ENCODE data around the gene TNFRSF4. TPM values are rescaled to one million over a fixed set of nuclear protein-coding genes. Genes with fewer than 3 reads are reported as not detected.

TNFRSF4 gene
- total and polyA plus RNA-seq, 2 donors (not counting 1 experiment from before 2014, with no cell fraction given), result 0.05 to 0.17 TPM

- no peaks in the 10 kb centered on the region for H3K27me3 ChIP-seq (ENCODE audit: control insufficient read depth, insufficient read depth, low read length)
- H3K79me2 ChIP-seq (ENCODE audit: control insufficient read depth, insufficient read depth, low read length), result no peaks in the 10 kb centered on the region
- H3K4me1 ChIP-seq (ENCODE audit: control insufficient read depth, extremely low read depth, insufficient read depth, low read length), result no peaks in the 10 kb centered on the region
- peak; percentile 11 to 44 for DNase-seq (ENCODE audit: low read depth in 2 of 2)
- no peaks in the 10 kb centered on the region for H3K9me3 ChIP-seq (ENCODE audit: control insufficient read depth, insufficient read depth, low read depth, low read length)
- no peak overlapping the region for H2AFZ ChIP-seq (ENCODE audit: low read length)
- H3K36me3 ChIP-seq (ENCODE audit: control insufficient read depth, insufficient read depth, low read length), result no peaks in the 10 kb centered on the region
- H3K4me3 ChIP-seq (replicated peaks in 1 of 4; ENCODE audit: control extremely low read depth in 1 of 4, insufficient read depth in 1 of 4, low read depth in 3 of 4, low read length in 4 of 4), result peak overlapping the region in 1 of 4 experiments; percentile 49
- H3K9ac ChIP-seq (ENCODE audit: insufficient read depth, low read length), result peak overlapping the region; percentile 2
- peak overlapping the region; percentile 68 for H3K4me2 ChIP-seq (ENCODE audit: extremely low read depth, insufficient read depth, low read length)
- no peaks in the 10 kb centered on the region for H4K20me1 ChIP-seq (ENCODE audit: control insufficient read depth, extremely low read depth, insufficient read depth, low read length)
- no peak overlapping the region for H3K27ac ChIP-seq (ENCODE audit: insufficient read depth, low read length)
- TF ChIP-seq CTCF (conservative IDR thresholded peaks at IDR 0.05 in 1 of 2, IDR thresholded peaks at IDR 0.05 in 1 of 2; ENCODE audit: low read depth in 1 of 2, low read length in 2 of 2), result no peak
- no peak for TF ChIP-seq EZH2 (IDR thresholded peaks at IDR 0.05; ENCODE audit: low read length, missing control alignments)
Measured at GRCh38 chr1:1200876-1201810, 12.8 kb downstream of the TNFRSF4 start.

GRCh38 chr1:1199961-1200875, 13.7 kb downstream of the TNFRSF4 start:
- DNase-seq (ENCODE audit: low read depth in 2 of 2), result no peak

More at GRCh38 chr1:1199961-1200875, 13.7 kb downstream of the TNFRSF4 start:
- Histone ChIP-seq H3K9me3 (ENCODE audit: control insufficient read depth, insufficient read depth, low read depth, low read length) (no peaks in the 10 kb centered on the region), H3K36me3 (ENCODE audit: control insufficient read depth, insufficient read depth, low read length) (no peaks in the 10 kb centered on the region), H2AFZ (ENCODE audit: low read length) (no peak overlapping the region), H4K20me1 (ENCODE audit: control insufficient read depth, extremely low read depth, insufficient read depth, low read length) (no peaks in the 10 kb centered on the region), H3K4me2 (ENCODE audit: extremely low read depth, insufficient read depth, low read length) (no peak overlapping the region), H3K79me2 (ENCODE audit: control insufficient read depth, insufficient read depth, low read length) (no peaks in the 10 kb centered on the region), H3K4me1 (ENCODE audit: control insufficient read depth, extremely low read depth, insufficient read depth, low read length) (no peaks in the 10 kb centered on the region), H3K27me3 (ENCODE audit: control insufficient read depth, insufficient read depth, low read length) (no peaks in the 10 kb centered on the region), H3K4me3 (replicated peaks in 1 of 4; ENCODE audit: control extremely low read depth in 1 of 4, insufficient read depth in 1 of 4, low read depth in 3 of 4, low read length in 4 of 4) (no peak overlapping the region), H3K9ac (ENCODE audit: insufficient read depth, low read length) (no peak overlapping the region), H3K27ac (ENCODE audit: insufficient read depth, low read length) (no peak overlapping the region)
- no peak for TF ChIP-seq CTCF (conservative IDR thresholded peaks at IDR 0.05 in 1 of 2, IDR thresholded peaks at IDR 0.05 in 1 of 2; ENCODE audit: low read depth in 1 of 2, low read length in 2 of 2)
- TF ChIP-seq EZH2 (IDR thresholded peaks at IDR 0.05; ENCODE audit: low read length, missing control alignments), result no peak

Data from fibroblast of lung (primary cell).